BJ (cell line): Measurements from ENCODE around the gene EXOSC5. TPM values are rescaled to one million over a fixed set of nuclear protein-coding genes. Genes with fewer than 3 reads are reported as not detected.

Experiments used
- CTCF ChIA-PET: fragments of 350-600 bp; formaldehyde crosslinking; extraction: SDS; loops from one replicate; lab custom pipeline; 2021; ENCODE audit warnings: antibody characterized with exemption, inconsistent platforms; lab: Yijun Ruan, JAX
- POLR2A ChIA-PET: fragments of 300-600 bp; sonication (Branson Sonifier 250); formaldehyde crosslinking; extraction: SDS; loops from one replicate; lab custom pipeline; 2021; ENCODE audit warnings: antibody characterized with exemption; lab: Charles Lee
- DNase-seq: peaks from one replicate; pipeline ENCODE4 v3.0.0-alpha.2; 2011; ENCODE audit warnings: low read depth
- H3K27me3 ChIP-seq: 2 replicates; pipeline ENCODE4 v1.6.0; 2011; ENCODE audit warnings: low read length; ENCODE audit not compliant: control insufficient read depth, insufficient read depth
- H3K36me3 ChIP-seq: 2 replicates; pipeline ENCODE4 v1.5.1; 2011; ENCODE audit warnings: low read length; ENCODE audit not compliant: control insufficient read depth, insufficient read depth
- H3K4me3 ChIP-seq: 2 replicates; pipeline ENCODE4 v1.5.1; 2011; ENCODE audit warnings: low read depth, mild to moderate bottlenecking, control low read depth, low read length
- CTCF ChIP-seq: IDR thresholded peaks from 2 replicates; pipeline ENCODE4 v1.5.1; 2011; ENCODE audit warnings: low read depth, mild to moderate bottlenecking, control low read depth, inconsistent platforms, low read length, moderate library complexity; ENCODE audit not compliant: insufficient read depth
- polyA plus RNA-seq: library from polyadenylated mRNA; depleted of rRNA; stranded (reverse); fragments of >200 nt; gene quantifications from 2 replicates; pipeline ENCODE4 v1.2.3, GENCODE V29; 2011

Gene EXOSC5
- polyA plus RNA-seq, 1 experiment, result 24.7 TPM

GRCh38 chr19:41422456-41422855 lies 25.3 kb upstream of the EXOSC5 start:
- POLR2A ChIA-PET, result no interaction called here
- DNase-seq, result no peak
- no peaks in the 10 kb centered on the region for H3K27me3 ChIP-seq
- TF ChIP-seq CTCF, result no peak
- peaks cover 32% of the 10 kb centered on the region for H3K36me3 ChIP-seq
- H3K4me3 ChIP-seq, result no peak overlapping the region
- CTCF ChIA-PET, result no interaction called here

- POLR2A ChIA-PET, result no interaction called here
- H3K4me3 ChIP-seq, result no peak overlapping the region
- H3K36me3 ChIP-seq, result peaks cover 32% of the 10 kb centered on the region
- no peaks in the 10 kb centered on the region for H3K27me3 ChIP-seq
- CTCF ChIA-PET, result no interaction called here
- no peak for TF ChIP-seq CTCF
- DNase-seq, result no peak
Measured at GRCh38 chr19:41421973-41422372, 24.8 kb upstream of the EXOSC5 start.

- no peak for DNase-seq
- no peak for TF ChIP-seq CTCF
- ChIA-PET CTCF (no interaction called here), POLR2A (no interaction called here)
- H3K27me3 ChIP-seq, result no peaks in the 10 kb centered on the region
- H3K36me3 ChIP-seq, result peaks cover 33% of the 10 kb centered on the region
- no peak overlapping the region for H3K4me3 ChIP-seq
Measured at GRCh38 chr19:41421314-41421713, 24.2 kb upstream of the EXOSC5 start.

- H3K27me3 ChIP-seq, result no peaks in the 10 kb centered on the region
- no peak for TF ChIP-seq CTCF
- no peak for DNase-seq
- POLR2A ChIA-PET, result no interaction called here
- H3K36me3 ChIP-seq, result peaks cover 34% of the 10 kb centered on the region
- CTCF ChIA-PET, result interaction anchor here (0.6 kb wide), 1 partner anchor 19 kb away, joined by 4 read pairs; the partner anchor contains the start of gene DMAC2
- H3K4me3 ChIP-seq, result no peak overlapping the region
Measured at GRCh38 chr19:41420101-41420880, 23.1 kb upstream of the EXOSC5 start.

- no peak for DNase-seq
- POLR2A ChIA-PET, result no interaction called here
Measured at GRCh38 chr19:41416194-41416674, 19.1 kb upstream of the EXOSC5 start.

More at GRCh38 chr19:41416194-41416674, 19.1 kb upstream of the EXOSC5 start:
- no peaks in the 10 kb centered on the region for H3K27me3 ChIP-seq
- TF ChIP-seq CTCF, result no peak
- H3K4me3 ChIP-seq, result no peak overlapping the region
- CTCF ChIA-PET, result no interaction called here
- peaks cover 34% of the 10 kb centered on the region for H3K36me3 ChIP-seq
